GM21515 (cell line): ENCODE measurements around the gene GLRA1.
"Not testable (repeated sequence)": the region's sequence is repeated elsewhere in the genome, so short reads cannot be mapped to it uniquely, and the experiment has no call there.

Source experiments
- ATAC-seq: cut with Tn5 transposase; IDR thresholded peaks from one replicate; pipeline ENCODE4 v1.9.1; 2021; ENCODE audit not compliant: unreplicated experiment

The GLRA1 gene

DNA sequence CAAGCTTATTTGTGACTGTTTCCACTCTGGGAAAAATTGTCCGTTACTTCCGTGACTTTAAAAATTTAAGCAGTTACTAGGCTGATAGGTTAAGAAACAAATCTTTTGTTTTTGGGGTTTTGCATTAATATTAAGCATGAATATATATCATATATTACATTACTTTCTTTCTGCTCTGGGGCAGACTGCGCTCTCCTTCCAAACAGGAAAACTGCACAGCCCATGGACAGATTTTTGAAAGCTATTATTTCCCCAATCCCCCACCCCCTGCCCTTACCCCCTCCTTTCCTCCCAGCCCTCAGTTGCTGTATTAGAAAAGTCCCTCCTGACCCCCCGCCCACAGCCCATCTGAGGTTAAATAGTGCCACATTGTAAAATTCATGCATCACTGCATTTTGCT, 102.5 kb downstream of the GLRA1 start:
- no peak for ATAC-seq

GRCh38 chr5:151820903-151821302, 103.7 kb downstream of the GLRA1 start:
- ATAC-seq = no peak

DNA sequence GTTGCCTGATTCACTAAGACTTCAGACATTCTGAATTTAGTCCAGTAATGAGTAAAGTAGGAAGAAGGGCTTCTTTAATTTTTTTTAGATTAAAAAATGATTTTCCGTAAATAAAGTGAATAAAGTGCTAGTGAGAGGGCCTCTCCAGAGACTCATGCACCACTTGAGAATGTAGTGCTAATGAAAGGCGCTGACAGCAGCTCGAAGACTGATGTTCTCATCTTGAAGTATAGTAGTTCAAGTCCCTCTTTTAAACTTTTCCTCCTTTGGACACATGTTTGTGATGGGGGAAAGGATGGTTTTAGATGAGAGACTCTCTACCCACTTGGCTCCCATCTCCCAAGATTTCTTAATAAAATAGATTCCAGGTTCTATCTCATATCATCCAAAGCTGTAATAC, 104.4 kb downstream of the GLRA1 start:
- ATAC-seq = no peak

- no peak for ATAC-seq
Measured at GRCh38 chr5:151819830-151820229, 104.8 kb downstream of the GLRA1 start.

- no peak for ATAC-seq
Measured at GRCh38 chr5:151815051-151815450, 109.6 kb downstream of the GLRA1 start.

- no peak for ATAC-seq
Measured at GRCh38 chr5:151812757-151813309, 111.8 kb downstream of the GLRA1 start.

DNA sequence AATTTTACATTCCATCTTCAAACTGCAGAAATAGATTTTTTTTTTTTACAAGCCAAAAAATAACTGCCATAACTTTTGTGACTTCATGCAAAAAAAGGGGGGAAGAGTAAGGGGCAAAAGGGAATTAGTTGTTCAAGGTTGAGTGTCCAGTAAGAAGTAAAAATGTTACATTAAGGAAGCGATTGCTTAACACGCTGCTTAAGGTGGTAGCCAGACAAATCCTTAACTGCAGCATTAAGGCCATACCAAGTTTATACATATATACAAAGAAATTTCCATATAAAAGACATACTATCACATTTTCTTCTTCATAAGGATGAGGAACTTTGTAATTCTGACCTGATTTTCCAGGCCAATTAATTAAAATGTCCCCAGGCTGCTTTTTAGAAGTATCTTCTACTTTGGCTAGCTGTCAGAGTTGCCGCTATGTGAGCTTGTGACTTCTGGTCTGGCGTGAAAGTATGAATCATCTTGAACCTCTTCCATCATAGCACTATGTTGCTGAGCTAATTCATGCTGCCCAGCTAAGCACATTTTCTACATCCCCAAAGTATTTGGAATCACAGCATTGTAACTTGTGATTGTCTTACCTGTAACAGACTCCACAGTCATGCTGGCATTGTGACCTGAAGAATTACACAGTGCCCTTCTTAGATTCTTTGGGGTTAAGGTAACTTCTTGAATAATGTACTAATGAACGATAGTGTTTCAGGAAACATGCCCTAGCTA, 112.9 kb downstream of the GLRA1 start:
- no peak for ATAC-seq

DNA sequence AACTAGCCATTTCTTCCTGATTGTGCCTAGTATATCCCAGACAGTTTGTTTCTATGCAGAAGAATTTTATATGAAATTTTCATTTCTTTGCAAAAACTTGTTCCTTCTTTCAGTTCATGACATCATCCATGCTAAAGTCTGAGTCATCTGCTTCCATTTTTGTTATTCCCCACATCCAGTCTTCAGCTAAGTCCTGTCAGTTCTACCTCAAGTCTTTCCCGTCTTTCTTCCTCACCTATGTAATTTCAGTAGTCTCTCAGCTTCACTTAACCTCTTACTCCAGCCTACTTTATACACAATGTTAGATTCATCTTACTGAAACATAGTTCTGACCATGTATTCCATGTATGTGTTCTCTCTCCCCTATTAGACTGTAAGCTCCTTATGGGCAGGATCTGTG, 113.8 kb downstream of the GLRA1 start:
- no peak for ATAC-seq

DNA sequence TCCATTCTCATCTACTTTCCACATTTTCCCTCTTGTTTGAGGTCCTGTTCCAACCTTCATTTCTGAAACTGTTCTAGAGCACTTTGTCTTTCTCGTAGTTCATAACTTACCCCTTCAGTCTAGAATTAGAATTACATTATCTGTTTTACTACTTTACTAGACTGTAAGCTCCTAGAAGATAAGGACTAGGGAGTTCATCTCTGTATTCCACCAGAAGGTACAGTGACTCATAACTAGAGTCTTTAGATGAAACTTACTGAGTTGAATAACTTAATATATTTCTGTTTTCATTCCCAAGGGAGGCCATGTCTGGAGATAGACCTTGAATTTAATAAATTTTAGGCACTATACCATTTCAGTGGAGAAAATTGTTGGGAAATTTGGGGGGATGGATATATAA, 114.2 kb downstream of the GLRA1 start:
- no peak for ATAC-seq

GRCh38 chr5:151808451-151809169, 116.0 kb downstream of the GLRA1 start:
- no peak for ATAC-seq

DNA sequence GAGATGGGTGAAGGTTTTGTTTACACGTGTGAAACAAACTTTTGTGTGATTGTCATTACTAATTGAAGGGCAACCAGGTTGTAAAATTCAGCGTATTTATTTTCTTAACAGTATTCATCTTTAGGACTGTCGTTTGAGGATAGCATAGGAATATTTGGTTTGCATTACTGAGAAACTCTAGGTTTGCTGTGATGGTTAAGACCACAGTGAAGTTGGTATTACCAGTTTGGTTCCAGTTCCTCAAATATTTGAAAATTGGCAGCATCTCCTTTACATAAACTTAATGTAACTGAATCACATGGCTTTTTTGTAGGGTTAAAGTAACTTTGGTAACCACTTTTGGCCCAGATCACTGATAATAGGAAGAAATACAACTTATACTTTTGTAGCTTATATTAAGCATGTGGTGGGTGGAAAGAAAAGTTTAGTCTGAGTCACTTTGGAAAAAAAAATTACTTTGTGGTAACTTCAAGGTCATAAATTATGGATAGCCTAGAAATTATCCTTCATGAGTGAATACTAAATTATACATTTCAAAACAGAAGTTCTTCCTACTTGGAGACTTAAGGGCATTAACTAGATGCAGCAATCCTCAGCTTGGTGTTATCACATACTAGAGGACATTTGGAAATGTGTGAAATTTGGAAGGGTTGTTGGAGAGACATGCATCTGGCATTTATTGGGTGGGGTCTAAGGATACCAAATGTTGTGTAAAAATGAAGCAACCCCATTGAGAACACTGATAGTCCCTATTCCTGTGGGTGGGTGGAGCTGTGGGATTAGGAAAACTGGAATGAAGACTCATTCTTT, 119.0 kb downstream of the GLRA1 start:
- no peak for ATAC-seq

GRCh38 chr5:151800532-151800931, 124.1 kb downstream of the GLRA1 start:
- ATAC-seq = no peak

DNA sequence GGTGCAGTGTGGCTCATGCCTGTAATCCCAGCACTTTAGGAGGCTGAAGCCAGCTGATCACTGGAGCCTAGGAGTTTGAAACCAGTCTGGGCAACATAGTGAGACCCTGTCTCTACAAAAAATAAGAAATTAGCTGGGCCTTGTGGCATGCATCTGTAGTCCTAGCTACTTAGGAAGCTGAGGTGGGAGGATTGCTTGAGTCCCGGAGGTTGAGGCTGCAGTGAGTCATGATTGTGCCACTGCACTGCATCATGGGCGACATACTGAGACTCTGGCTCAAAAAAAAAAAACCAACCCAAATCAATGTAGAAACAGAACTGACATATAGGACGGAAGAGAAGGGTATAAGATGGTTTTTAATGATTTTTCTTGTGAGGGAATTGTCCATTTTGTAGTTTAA, 125.2 kb downstream of the GLRA1 start:
- ATAC-seq = no peak

DNA sequence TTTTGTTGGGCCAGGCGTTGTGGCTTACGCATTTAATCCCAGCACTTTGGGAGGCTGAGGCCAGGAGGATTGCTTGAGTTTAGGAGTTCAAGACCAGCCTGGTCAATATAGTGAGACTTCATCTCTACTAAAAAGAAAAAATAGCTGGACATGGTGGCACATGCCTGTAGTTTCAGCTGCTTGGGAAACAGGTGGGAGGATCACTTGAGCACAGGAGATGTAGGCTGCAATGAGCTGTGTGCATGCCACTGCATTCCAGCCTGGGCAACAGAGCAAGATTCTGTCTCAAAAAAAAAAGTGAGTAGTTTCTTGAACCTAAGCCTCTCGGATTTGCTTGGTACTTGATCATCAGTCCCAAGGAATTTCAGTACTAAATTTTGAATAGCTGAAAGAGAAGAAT, 126.0 kb downstream of the GLRA1 start:
- ATAC-seq = no peak

- ATAC-seq = no peak
Measured at GRCh38 chr5:151795426-151795825, 129.2 kb downstream of the GLRA1 start.

GRCh38 chr5:151793358-151793757, 131.3 kb downstream of the GLRA1 start:
- no peak for ATAC-seq

GRCh38 chr5:151787817-151788216, 136.8 kb downstream of the GLRA1 start:
- no peak for ATAC-seq

- ATAC-seq = no peak
Measured at GRCh38 chr5:151786468-151786867, 138.2 kb downstream of the GLRA1 start.

GRCh38 chr5:151784141-151784540, 140.5 kb downstream of the GLRA1 start:
- no peak for ATAC-seq

DNA sequence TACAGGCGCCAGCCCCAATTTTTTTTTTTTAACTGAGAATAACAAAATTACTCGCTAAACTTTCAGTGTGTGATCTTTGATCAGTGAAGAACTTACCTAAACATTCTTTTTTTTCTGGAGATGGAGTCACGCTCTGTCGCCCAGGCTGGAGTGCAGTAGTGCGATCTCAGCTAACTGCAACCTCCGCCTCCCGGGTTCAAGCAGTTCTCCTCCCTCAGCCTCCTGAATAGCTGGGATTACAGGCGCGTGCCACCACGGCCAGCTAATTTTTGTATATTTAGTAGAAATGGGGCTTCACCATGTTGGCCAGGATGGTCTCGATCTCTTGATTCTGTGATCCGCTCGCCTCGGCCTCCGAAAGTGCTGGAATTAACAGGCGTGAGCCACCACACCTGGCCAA, 141.0 kb downstream of the GLRA1 start:
- ATAC-seq = not testable (repeated sequence)

DNA sequence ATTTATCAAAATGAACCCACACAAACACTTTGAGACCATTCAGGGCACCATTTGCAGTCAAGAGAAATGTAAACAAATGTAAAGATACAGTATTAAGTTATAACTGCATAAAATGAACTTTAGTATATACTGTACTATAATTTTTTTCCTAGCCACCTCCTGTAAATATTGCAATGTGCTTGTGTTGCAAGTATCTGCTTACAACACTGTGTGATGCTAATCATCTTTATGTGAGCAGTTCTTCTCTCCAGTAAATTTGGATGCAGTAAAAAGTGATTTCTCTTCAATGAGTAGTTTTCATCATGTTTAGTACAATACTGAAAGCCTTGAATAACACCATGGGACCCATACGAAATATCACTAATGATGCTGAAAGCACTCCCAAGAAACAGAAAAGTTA, 143.4 kb downstream of the GLRA1 start:
- no peak for ATAC-seq

DNA sequence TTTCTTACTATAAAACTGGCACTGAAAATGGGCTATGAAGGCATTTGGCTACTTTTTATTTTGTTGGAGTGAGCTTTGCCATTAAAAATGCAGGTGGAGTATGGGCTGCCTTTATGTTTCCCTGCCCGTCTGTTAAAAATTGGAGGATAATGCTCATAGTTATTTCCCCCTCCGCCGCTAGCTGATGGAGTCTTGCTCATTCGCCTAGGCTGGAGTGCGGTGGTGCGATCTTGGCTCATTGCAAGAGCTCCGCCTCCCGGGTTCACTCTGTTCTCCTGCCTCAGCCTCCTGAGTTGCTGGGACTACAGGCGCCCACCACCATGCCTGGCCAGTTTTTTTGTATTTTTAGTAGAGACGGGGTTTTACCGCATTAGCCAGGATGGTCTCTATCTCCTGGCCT, 144.3 kb downstream of the GLRA1 start:
- ATAC-seq = no peak
